Upper lobe of right lung (tissue), 1 donor: ENCODE measurements around the gene GYPC. TPM values are rescaled to one million over a fixed set of nuclear protein-coding genes. Genes with fewer than 3 reads are reported as not detected.

Experiments used
- ATAC-seq: fragments of 200-7000 bp; cut with Tn5 transposase; one replicate; pipeline ENCODE4 v1.9.1; 2020; ENCODE audit warnings: mild to moderate bottlenecking, moderate library complexity
- DNase-seq: peaks from one replicate; pipeline ENCODE4 v3.0.0-alpha.2; 2020
- H3K27ac ChIP-seq: fragments of 200-600 bp; one replicate; pipeline ENCODE4 v1.8.0; 2022
- H3K27me3 ChIP-seq: fragments of 200-600 bp; one replicate; pipeline ENCODE4 v1.8.0; 2022; ENCODE audit warnings: mild to moderate bottlenecking
- H3K36me3 ChIP-seq: fragments of 200-600 bp; one replicate; pipeline ENCODE4 v1.8.0; 2022
- H3K4me1 ChIP-seq: fragments of 200-600 bp; one replicate; pipeline ENCODE4 v1.8.0; 2022
- H3K4me3 ChIP-seq: fragments of 200-600 bp; one replicate; pipeline ENCODE4 v1.8.0; 2022; ENCODE audit warnings: mild to moderate bottlenecking
- H3K9me3 ChIP-seq: fragments of 200-600 bp; one replicate; pipeline ENCODE4 v1.8.0; 2022
- CTCF ChIP-seq: fragments of 200-600 bp; IDR thresholded peaks from one replicate; pipeline ENCODE4 v1.8.0; 2022; ENCODE audit warnings: antibody characterized with exemption
- intact Hi-C: fragments of 100-400 bp; cut with DNase I; formaldehyde crosslinking; loops from one replicate; pipeline ENCODE4 v1.11.0; 2022
- total RNA-seq: library from RNA; stranded (reverse); fragmentation: NEBNext Ultra II Directional; extraction: Animal tissue kit (Norgen Biotek cat#: 25700); gene quantifications from one replicate; pipeline ENCODE4 v1.2.1, GENCODE V29; 2021
- donor health status: DM: no; HTN: yes; CAD: no; lungs with severe emphysema.

Gene GYPC
- total RNA-seq, 1 donor from 2014 or later: 76.7 TPM

DNA sequence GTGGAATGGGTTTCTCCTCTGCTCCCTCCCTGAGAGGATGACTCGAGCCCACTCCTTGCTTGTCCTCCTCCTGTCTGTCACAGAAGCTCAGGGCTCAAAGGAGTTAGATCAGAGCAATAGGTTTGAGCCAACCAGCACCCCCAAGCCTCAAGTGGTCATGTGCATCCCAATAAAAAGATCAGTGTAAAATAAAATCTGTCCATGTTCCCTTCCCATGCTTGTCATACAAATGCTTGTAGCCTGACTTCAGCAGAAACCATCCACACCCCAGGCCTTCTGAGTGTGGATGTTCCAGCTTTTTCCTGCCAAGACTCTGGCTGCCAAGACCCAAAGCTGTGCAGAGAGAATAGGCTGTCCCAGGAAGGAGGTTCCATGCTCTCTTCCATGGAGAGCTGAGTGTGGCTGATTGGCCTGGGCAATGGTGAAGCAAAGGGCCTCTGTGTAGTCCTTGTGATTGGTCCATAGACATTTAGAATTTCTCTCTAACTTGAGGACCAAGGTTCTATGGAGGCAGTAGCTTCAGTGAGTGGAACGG is 67.4 kb downstream of the GYPC start:
- Histone ChIP-seq H3K27ac (no peak overlapping the region), H3K4me1 (peaks cover 8% of the 10 kb centered on the region), H3K36me3 (no peaks in the 10 kb centered on the region), H3K4me3 (no peak overlapping the region), H3K27me3 (no peaks in the 10 kb centered on the region), H3K9me3 (peaks cover 8% of the 10 kb centered on the region)
- DNase-seq: no peak
- ATAC-seq: no peak
- intact Hi-C loops: no loop called here
- TF ChIP-seq CTCF: no peak

DNA sequence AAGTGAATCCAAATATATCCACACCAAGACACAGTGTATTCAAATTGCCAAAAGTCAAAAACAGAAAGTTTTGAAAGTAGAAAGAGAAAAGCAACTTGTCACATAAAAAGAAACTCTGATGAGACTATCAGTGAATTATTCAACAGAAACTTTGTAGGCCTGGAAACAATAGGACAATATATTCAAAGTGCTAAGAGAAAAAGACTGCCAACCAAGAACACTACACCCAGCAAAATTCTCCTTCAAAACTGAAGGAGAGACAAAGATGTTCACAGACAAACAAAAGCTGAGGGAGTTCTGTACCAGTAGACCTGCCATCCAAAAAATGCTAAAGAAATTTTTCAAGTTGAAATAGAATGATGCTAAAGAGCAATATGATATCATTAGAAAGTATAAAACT is 69.6 kb downstream of the GYPC start:
- Histone ChIP-seq H3K36me3 (no peaks in the 10 kb centered on the region), H3K27me3 (no peaks in the 10 kb centered on the region), H3K9me3 (peaks cover 8% of the 10 kb centered on the region), H3K4me3 (no peak overlapping the region), H3K27ac (no peak overlapping the region), H3K4me1 (no peaks in the 10 kb centered on the region)
- no peak for DNase-seq
- intact Hi-C loops: no loop called here
- no peak for ATAC-seq
- no peak for TF ChIP-seq CTCF

GRCh38 chr2:126729896-126730295 is 73.9 kb downstream of the GYPC start:
- ATAC-seq (peak; percentile 28), DNase-seq (no peak)
- no peak overlapping the region for H3K27ac ChIP-seq
- H3K9me3 ChIP-seq: peaks cover 8% of the 10 kb centered on the region
- intact Hi-C loops: no loop called here
- H3K36me3 ChIP-seq: no peaks in the 10 kb centered on the region
- TF ChIP-seq CTCF: no peak
- H3K27me3 ChIP-seq: no peaks in the 10 kb centered on the region
- no peak overlapping the region for H3K4me3 ChIP-seq
- H3K4me1 ChIP-seq: no peaks in the 10 kb centered on the region

DNA sequence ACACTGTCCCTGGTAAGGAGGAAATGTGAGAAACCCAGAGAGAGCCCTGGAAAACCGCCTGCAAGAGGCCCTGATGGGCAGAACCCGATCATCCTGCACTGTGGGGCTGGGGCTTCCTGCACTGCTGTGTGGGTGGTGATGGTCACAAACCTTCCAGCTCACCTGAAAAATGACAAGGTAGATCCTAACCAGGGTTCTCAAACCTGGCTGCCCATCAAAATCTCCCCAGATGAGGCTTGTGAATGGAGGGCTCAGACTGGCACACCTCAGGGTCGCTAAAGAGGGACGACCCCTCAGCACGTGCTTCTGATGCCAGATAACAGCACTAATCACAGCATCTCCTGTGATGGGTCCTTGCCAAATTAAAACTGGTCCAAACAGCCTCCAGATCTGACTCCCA is 74.7 kb downstream of the GYPC start:
- intact Hi-C loops: no loop called here
- peaks cover 2% of the 10 kb centered on the region for H3K9me3 ChIP-seq
- no peak for DNase-seq
- no peak overlapping the region for H3K4me3 ChIP-seq
- no peak for TF ChIP-seq CTCF
- ATAC-seq: no peak
- H3K27ac ChIP-seq: no peak overlapping the region
- H3K36me3 ChIP-seq: no peaks in the 10 kb centered on the region
- H3K4me1 ChIP-seq: no peaks in the 10 kb centered on the region
- H3K27me3 ChIP-seq: no peaks in the 10 kb centered on the region

GRCh38 chr2:126731353-126731752 is 75.4 kb downstream of the GYPC start:
- Histone ChIP-seq H3K4me1 (no peaks in the 10 kb centered on the region), H3K27me3 (no peaks in the 10 kb centered on the region), H3K4me3 (no peak overlapping the region), H3K9me3 (no peaks in the 10 kb centered on the region), H3K27ac (no peak overlapping the region), H3K36me3 (no peaks in the 10 kb centered on the region)
- TF ChIP-seq CTCF: no peak
- no peak for DNase-seq
- intact Hi-C loops: no loop called here
- ATAC-seq: no peak

DNA sequence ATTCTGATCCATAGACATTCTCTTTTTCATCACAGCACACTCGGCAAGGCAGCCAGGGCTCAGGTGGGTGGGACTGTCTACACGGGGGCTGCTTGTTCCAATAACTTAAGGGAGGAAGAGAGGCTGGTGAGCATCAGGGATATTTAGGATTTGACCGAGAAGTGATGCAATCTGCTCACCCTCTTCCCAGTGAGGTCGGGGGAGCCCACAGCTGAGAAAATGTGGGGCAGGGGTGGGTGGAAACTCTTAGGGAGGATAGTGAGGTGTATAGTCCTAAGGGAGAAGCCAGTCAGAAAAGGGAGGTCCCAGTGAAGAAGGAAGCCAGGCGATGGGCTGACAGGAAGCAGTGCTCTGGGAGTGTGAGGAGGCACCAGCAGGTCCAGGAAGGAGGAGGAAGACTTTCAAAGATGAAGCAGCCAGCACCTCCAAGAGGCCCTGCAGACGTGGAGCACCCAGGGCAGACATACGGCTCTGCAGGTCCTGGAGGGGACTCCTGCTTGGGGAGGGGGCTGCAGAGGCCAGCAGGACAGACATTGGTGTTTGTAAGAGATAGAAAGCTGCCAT is 76.8 kb downstream of the GYPC start:
- intact Hi-C loops: no loop called here
- ATAC-seq: no peak
- TF ChIP-seq CTCF: no peak

More for the DNA sequence above, 76.8 kb downstream of the GYPC start:
- Histone ChIP-seq H3K9me3 (no peaks in the 10 kb centered on the region), H3K36me3 (no peaks in the 10 kb centered on the region), H3K27ac (no peak overlapping the region), H3K4me1 (no peaks in the 10 kb centered on the region), H3K4me3 (no peak overlapping the region), H3K27me3 (no peaks in the 10 kb centered on the region)
- DNase-seq: no peak
